ENCODE data around the gene TRIO.
"Not testable (repeated sequence)": the region's sequence is repeated elsewhere in the genome, so short reads cannot be mapped to it uniquely, and the experiment has no call there.

The TRIO gene

DNA sequence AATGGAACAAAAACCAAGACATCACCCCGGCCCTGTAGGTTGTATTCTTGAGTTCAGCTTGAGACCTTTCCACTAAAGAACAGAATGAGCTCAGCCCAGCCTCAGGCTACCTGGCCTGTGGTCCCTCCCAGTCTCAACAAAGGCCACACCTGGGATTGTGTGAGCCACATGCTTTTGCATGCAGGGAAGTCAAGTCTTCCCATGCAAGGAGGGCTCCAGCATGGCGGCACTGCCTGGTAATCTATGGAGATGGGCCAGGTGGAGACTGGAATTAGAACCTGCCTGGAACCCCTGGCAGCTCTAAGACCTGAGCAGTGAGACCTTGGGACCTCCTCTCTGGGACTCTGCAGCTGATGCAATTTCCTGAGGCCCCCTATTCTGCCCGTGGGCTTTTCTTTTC, 389.0 kb downstream of the TRIO start:
- no peak for DNase-seq

DNA sequence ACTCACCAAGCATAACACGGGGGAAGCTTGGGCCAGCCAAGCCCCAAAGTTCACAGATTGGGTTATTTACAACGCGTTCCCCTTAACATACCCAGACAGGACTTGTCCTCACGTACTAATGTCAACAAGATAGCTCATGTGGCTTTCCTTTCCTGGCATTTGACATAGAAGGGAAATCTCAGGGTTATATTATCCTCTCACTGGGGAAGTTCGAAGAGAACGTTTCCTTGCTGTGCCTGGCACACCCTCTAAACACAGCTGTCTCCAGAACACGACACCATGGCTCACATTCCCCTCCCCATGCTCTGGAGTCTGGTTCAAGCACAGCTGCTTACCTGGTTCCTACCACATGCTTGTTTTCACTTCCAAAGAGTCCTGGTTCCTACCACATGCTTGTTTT, 391.6 kb downstream of the TRIO start:
- DNase-seq: no peak

DNA sequence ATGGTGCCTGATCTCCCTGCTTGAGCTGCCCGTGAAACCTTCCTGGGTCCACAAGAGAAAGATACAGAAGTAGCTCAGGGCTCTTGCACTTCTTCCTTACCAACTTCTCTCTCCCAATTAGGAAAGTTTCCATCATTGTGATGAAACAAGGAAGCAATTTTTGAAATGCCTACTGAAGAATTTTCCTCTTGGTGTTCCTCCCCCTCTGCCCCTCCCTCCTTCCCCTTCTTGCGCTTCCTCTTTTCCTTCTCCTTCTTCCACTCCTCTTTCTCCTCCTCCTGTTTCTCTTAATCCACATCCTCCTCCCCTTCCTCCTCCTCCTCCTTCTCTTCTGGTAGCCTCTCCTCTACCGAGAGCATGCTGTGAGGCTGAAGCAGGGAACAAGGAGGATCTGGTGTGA, 402.2 kb downstream of the TRIO start:
- no peak for DNase-seq

DNA sequence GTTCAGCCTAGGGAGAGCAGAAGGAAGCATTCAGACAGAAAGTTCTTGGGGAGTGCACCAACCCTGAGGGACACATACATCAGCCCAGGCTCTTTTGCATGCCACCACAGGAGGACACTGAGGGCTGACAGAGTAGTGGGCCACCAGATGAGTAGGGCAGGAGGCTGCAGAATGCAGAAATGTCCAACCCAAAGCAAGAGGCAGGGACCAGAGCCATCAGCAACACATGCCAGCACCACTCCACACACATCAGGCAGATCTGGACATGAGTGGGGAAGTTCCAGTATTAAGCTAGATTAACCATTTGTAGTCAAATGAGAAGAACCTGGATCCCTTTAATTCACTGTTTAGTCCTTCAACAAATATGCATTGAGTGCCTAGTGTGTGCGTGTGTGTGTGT, 402.7 kb downstream of the TRIO start:
- no peak for DNase-seq

DNA sequence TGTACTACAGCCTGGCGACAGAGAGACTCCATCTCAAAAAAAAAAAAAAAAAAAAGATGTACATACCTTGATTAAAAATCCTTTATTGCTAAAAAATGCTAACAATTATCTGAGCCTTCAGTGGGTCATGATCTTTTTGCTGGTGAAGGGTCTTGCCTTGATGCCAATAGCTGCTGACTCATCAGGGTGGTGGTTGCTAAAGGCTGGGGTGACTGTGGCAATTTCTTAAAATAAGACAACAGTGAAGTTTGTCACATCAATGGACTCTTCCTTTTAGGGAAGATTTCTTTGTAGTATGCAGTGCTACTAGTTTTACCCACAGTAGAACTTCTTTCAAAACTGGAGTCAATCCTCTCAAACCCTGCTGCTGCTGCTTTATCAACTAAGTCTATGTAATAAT, 404.5 kb downstream of the TRIO start:
- DNase-seq: no peak

DNA sequence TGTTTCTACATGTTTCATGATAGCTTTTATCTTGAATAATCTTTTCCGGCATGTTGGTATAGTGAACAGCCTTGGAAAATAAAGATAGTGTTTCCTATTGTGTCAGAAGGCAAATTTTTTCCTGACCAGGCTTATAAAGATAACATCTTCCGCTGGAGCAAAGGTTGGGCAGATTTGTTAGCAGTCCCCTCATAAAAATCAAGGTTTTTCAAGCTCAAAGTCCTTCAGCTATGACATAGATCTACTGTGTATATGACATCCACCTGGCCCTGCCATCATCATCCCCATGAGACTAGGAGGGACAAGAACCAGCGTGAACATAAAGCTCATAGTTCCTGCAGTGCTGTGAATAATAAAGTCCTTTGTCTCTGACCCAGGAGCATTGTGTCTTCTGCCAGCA, 408.1 kb downstream of the TRIO start:
- DNase-seq: no peak

DNA sequence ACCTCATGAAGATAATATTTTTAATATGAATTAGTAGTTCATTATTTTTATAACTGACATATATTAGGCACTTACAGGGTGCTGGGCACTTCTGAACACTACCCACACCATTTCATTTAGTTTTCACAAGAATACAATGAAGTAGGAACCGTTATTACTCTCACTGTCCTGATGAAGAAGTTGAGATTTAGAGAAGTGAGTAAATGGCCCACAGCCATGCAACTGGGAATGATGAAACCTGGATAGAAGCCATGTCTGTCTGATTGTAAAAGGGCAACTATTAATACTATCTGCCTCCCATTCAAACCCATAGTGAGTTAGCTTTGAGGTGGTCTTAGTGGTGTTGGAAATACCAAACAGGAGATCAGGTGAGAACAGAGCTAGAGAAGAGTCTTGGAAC, 408.9 kb downstream of the TRIO start:
- no peak for DNase-seq

DNA sequence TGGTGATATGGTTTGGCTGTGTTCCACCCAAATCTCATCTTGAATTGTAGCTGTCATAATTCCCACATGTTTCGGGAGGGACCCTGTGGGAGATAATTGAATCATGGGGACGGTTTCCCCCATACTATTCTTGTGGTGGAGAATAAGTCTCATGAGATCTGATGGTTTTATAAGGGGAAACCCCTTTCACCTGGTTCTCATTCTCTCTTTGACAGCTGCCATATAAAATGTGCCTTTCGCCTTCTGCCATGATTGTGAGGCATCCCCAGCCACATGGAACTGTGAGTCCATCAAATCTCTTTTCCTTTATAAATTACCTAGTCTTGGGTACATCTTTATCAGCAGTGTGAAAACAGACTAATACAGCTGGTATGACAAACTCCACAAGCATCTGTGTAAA, 411.1 kb downstream of the TRIO start:
- not testable (repeated sequence) for DNase-seq

DNA sequence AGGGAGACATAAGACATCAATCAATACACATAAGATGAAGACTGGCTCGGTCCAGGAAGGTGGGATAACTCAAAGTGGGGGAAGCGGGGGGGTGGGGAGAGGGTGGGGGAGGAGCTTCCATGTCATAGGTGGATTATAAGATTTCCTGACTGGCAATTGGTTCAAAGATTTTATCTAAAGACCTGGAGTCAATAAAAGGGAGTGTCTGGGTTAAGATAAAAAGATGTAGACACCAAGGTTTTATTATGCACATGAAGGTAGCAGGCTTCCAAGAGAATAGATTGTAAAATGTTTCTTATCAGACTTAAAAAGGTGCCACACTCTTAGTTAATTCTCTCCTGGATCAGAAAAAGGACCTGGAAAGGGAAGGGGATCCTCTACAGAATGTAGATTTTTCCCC, 412.9 kb downstream of the TRIO start:
- no peak for DNase-seq

DNA sequence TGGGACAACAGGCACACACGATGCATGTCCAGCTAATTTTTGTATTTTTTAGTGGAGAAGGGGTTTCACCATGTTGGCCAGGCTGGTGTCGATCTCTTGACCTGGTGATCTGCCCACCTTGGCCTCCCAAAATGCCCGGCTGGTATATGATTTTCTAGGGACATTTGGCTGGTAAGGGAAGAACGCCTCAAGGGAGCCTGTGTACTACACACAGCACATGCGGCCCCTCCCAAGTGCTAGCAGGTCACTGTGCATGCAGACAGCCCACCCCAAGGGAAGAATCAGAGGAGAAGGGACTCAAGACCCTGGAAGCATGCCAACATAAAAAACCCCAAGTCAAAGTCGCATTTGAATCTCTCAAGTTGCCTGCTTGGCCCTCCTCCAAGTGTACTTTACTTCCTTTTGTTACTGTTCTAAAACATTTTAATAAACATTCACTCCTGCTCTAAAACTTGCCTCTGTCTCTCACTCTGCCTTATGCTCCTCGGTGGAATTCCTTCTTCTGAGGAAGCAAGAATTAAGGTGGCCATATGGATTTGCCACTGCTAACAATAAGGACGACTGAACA, 414.1 kb downstream of the TRIO start:
- DNase-seq: no peak

DNA sequence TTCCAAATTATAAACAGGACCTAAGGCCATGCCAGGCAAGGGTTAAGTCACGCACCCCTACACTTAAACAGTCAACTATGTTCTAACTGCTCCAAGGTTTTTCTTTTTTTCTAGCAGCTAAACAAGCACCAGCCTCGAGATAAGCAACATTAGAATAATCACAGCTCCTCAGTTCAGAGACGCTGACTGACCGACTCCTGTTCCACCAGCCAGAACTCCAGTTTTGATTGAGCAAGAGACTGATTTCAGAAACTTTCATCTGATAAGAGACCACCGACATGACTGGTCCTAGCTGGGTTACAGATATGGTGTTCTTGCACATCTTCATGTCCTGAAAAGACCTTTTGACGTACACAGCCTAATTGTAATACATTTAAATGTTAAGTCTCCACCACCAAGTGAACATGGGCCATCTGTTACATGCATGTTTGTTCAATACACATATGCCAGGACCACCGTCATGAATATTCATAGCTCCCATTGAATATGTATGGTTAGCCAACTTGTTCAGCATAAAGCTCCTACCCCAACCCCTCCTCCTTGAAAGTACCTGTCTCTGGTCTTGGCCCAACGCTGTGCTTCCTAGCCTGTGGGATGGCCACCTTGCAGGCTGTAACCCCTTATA, 414.8 kb downstream of the TRIO start:
- DNase-seq: no peak
